Esophagus squamous epithelium (tissue), 4 donors: ENCODE data around the gene ADAMTS3.

Experiments
- CTCF ChIP-seq, 6 experiments: fragments of 450-650 bp in 4 of 6; fragments of 200-600 bp in 2 of 6; sonication (generic) in 2 of 6; IDR thresholded peaks; one replicate each; pipeline ENCODE4 v1.5.1; 2016 to 2019; ENCODE audit warnings: antibody characterized with exemption in 6 of 6, mild to moderate bottlenecking in 4 of 6, moderate library complexity in 4 of 6
- POLR2A ChIP-seq, 4 donors: fragments of 450-650 bp; IDR thresholded peaks; one replicate each; pipeline ENCODE4 v1.6.1; 2017; ENCODE audit warnings: antibody characterized with exemption in 4 of 4, mild to moderate bottlenecking in 4 of 4, moderate library complexity in 3 of 4

- no peak for TF ChIP-seq CTCF (IDR thresholded peaks at IDR 0.05)
- TF ChIP-seq POLR2A (IDR thresholded peaks at IDR 0.05), result no peak
Measured at GRCh38 chr4:72486991-72487390, 82.0 kb downstream of the ADAMTS3 start.
